Heart right ventricle (tissue), 16 donors: ENCODE data around the gene PTPRU. TPM values are rescaled to one million over a fixed set of nuclear protein-coding genes. Genes with fewer than 3 reads are reported as not detected.

ENCODE experiments used
- ATAC-seq, 8 donors: fragments of 200-7000 bp; cut with Tn5 transposase; one replicate each; pipeline ENCODE4 v1.9.1; 2020; ENCODE audit warnings: mild to moderate bottlenecking in 8 of 8, moderate library complexity in 8 of 8, moderate number of reproducible peaks in 1 of 8
- DNase-seq, 2 donors: peaks; one replicate each; pipeline ENCODE4 v3.0.0-alpha.2; 2020
- H3K27ac ChIP-seq, 10 donors: fragments of 200-600 bp; sonication (generic) in 2 of 10; one replicate each; pipeline versions ENCODE4 v1.5.0 to v1.8.0; 2020 to 2022; ENCODE audit warnings: mild to moderate bottlenecking in 3 of 10
- H3K27me3 ChIP-seq, 7 donors: fragments of 200-600 bp; one replicate each; pipeline ENCODE4 v1.8.0; 2021 to 2022; ENCODE audit warnings: mild to moderate bottlenecking in 2 of 7
- H3K36me3 ChIP-seq, 9 donors: fragments of 200-600 bp; sonication (generic) in 1 of 9; one replicate each; pipeline versions ENCODE4 v1.5.0 to v1.8.0; 2020 to 2022; ENCODE audit warnings: mild to moderate bottlenecking in 2 of 9
- H3K4me1 ChIP-seq, 9 donors: fragments of 200-600 bp; sonication (generic) in 1 of 9; one replicate each; pipeline versions ENCODE4 v1.5.0 to v1.8.0; 2020 to 2022; ENCODE audit warnings: mild to moderate bottlenecking in 4 of 9
- H3K4me3 ChIP-seq, 10 donors: fragments of 200-600 bp; sonication (generic) in 2 of 10; one replicate each; pipeline versions ENCODE4 v1.5.0 to v1.8.0; 2020 to 2022; ENCODE audit warnings: mild to moderate bottlenecking in 7 of 10, moderate library complexity in 2 of 10
- H3K9me3 ChIP-seq, 11 donors: fragments of 200-600 bp in 10 of 11; sonication (generic) in 2 of 11; one replicate each; pipeline versions ENCODE4 v1.5.0 to v1.8.0; 2013 to 2022; ENCODE audit warnings: mild to moderate bottlenecking in 2 of 11, control low read depth in 1 of 11, moderate library complexity in 1 of 11
- WGBS, 2 donors: extraction: QIAGEN DNeasy Blood & Tissue Kit; methylation state at CpG; one replicate each; pipeline ENCODE4 v1.1.7; 2013; ENCODE audit warnings: inconsistent platforms in 1 of 2; 5-methylcytosine and 5-hydroxymethylcytosine counted together
- intact Hi-C, 10 donors: fragments of 100-400 bp; cut with DNase I; formaldehyde crosslinking; loops; one replicate each; pipeline versions ENCODE4 v1.11.1 to v1.14.2; 2022
- polyA plus RNA-seq, 2 donors: library from polyadenylated mRNA; stranded (reverse); fragments of 200-250 nt; gene quantifications; one replicate each; pipeline ENCODE4 v1.2.3, GENCODE V29; 2013
- total RNA-seq, 10 donors: library from RNA; stranded (reverse); fragmentation: NEBNext Ultra II Directional in 3 of 10; extraction: Animal tissue kit (Norgen Biotek cat#: 25700) in 3 of 10; gene quantifications; one replicate each; pipeline versions ENCODE4 v1.2.1 to v1.2.4, GENCODE V29; 2021 to 2023
- TF ChIP-seq, protein P1 (sequence below), 9 donors: fragments of 200-600 bp; sonication (generic) in 2 of 9; IDR thresholded peaks; one replicate each; pipeline versions ENCODE4 v1.5.0 to v1.8.0; 2021 to 2022; ENCODE audit warnings: antibody characterized with exemption in 9 of 9, mild to moderate bottlenecking in 5 of 9, moderate library complexity in 1 of 9
- donor health status: Arrhythmogenic right ventricular cardiomyopathy.
- donor health status: ischemic (EF 13 %, LVEDD 7.1; RV severe dilation, severe dysfunction).
- donor health status: healthy with polysubstance abuse.
- donor health status: DM: no; HTN: yes; CAD: no.
- donor health status: DM: no; HTN: no; CAD: no.
- donor health status: ischemic (EF 25% LVEDD 6.9; RV normal size, moderate dysfunction).
- donor health status: ischemic (EF 25% LVEDD 5.7; RV mildly dilated, moderate dysfunction).
- donor health status: healthy.
- donor health status: DM: yes; HTN: yes; CAD: no.
- donor health status: Ischemic cardiomyopathy.
- donor health status: ischemic (EF 35%, LVEDD 5.7; RV mildly dilated, moderate dysfunction).
- donor health status: nonischemic (EF 11% LVEDD 7.7; RV severe dilation, severe dysfunction).
- donor health status: DM: yes; HTN: yes; CAD: no.
- donor health status: PGD.
- donor health status: ischemic (EF 29% LVEDD 5.4; RV normal size, mild dysfunction).
- donor health status: nonischemic (EF 23%, LVEDD 6.1; RV moderate dilation, normal function).

PTPRU gene
- total and polyA plus RNA-seq, 12 donors: 8.6 to 29.8 (median 14.5) TPM

GRCh38 chr1:29371332-29371731, 135.0 kb downstream of the PTPRU start:
- intact Hi-C loops: loop anchor here in 1 of 10 donors (2.0 kb wide), 1 partner anchor 17 kb away; no protein-coding TSS in a partner anchor
- TF ChIP-seq, protein P1, sequence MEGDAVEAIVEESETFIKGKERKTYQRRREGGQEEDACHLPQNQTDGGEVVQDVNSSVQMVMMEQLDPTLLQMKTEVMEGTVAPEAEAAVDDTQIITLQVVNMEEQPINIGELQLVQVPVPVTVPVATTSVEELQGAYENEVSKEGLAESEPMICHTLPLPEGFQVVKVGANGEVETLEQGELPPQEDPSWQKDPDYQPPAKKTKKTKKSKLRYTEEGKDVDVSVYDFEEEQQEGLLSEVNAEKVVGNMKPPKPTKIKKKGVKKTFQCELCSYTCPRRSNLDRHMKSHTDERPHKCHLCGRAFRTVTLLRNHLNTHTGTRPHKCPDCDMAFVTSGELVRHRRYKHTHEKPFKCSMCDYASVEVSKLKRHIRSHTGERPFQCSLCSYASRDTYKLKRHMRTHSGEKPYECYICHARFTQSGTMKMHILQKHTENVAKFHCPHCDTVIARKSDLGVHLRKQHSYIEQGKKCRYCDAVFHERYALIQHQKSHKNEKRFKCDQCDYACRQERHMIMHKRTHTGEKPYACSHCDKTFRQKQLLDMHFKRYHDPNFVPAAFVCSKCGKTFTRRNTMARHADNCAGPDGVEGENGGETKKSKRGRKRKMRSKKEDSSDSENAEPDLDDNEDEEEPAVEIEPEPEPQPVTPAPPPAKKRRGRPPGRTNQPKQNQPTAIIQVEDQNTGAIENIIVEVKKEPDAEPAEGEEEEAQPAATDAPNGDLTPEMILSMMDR (IDR thresholded peaks at IDR 0.05): no peak
- DNase-seq (no peak), ATAC-seq (no peak)
- 78 to 86% methylated on average over 5 of the region's 5 CpGs for WGBS, 2 donors
- peaks cover 0 to 75% (median 35%) of the 10 kb centered on the region in 7 donors for H3K27me3 ChIP-seq
- H3K4me1 ChIP-seq: no peaks in the 10 kb centered on the region
- H3K27ac ChIP-seq: no peak overlapping the region
- H3K36me3 ChIP-seq: no peaks in the 10 kb centered on the region
- H3K9me3 ChIP-seq: peaks cover 0 to 22% (median 0%) of the 10 kb centered on the region in 11 donors
- H3K4me3 ChIP-seq: no peak overlapping the region

GRCh38 chr1:29372108-29372507, 135.8 kb downstream of the PTPRU start:
- Histone ChIP-seq H3K9me3 (peaks cover 0 to 23% (median 0%) of the 10 kb centered on the region in 11 donors), H3K4me3 (no peak overlapping the region), H3K27me3 (peaks cover 0 to 73% (median 40%) of the 10 kb centered on the region in 7 donors), H3K36me3 (no peaks in the 10 kb centered on the region), H3K4me1 (no peaks in the 10 kb centered on the region), H3K27ac (no peak overlapping the region)
- TF ChIP-seq, protein P1 (IDR thresholded peaks at IDR 0.05): no peak
- intact Hi-C loops: no loop called here
- 32 to 41% methylated on average over 4 of the region's 4 CpGs for WGBS, 2 donors
- ATAC-seq (no peak), DNase-seq (no peak)

Other genes with a start within 250 kb of the PTPRU start
- gene TMEM200B, start 112.6 kb upstream of the PTPRU start, total RNA-seq: 1 to 10 TPM in 8 of 10 donors, under 1 TPM in 2; 0.79 to 2.2 (median 1.5) TPM
- 1 to 10 TPM; 1.8 to 3.3 TPM for gene TMEM200B, start 112.6 kb upstream of the PTPRU start, polyA plus RNA-seq
- 10 to 100 TPM; 40.8 to 67.8 (median 49.0) TPM for gene SRSF4, start 54.6 kb upstream of the PTPRU start, total RNA-seq
- 10 to 100 TPM; 42.4 to 64.6 TPM for gene SRSF4, start 54.6 kb upstream of the PTPRU start, polyA plus RNA-seq
- 10 to 100 TPM; 27.8 to 45.6 (median 38.7) TPM for gene MECR, start 5.6 kb upstream of the PTPRU start, total RNA-seq
- 10 to 100 TPM; 31.1 to 39.9 TPM for gene MECR, start 5.6 kb upstream of the PTPRU start, polyA plus RNA-seq